ENCODE measurements around the gene CEMIP. TPM values are rescaled to one million over a fixed set of nuclear protein-coding genes. Genes with fewer than 3 reads are reported as not detected.

The CEMIP gene
- total RNA-seq, 2 donors from 2014 or later = 1.6 TPM; not detected in 1

DNA sequence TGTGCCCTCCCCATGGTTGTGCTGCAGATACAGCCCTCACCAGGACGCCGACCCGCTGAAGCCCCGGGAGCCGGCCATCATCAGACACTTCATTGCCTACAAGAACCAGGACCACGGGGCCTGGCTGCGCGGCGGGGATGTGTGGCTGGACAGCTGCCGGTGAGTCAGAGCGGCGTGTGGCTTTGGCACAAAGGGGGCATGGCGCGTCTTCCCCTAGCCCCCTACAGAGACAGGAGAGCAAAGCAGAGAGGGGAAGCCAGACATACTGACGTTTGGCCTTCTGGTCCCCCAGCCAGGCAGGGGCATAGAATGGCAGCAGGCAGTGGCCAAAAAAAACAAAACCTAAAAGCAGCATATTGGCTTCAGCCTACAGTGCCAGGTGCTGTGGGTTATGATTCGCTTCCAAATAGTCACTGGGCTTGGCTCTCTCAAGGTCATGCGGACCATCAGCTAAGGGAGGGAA, 146.5 kb downstream of the CEMIP start:
- DNase-seq = peak in 1 of 4 donors; percentile 15

DNA sequence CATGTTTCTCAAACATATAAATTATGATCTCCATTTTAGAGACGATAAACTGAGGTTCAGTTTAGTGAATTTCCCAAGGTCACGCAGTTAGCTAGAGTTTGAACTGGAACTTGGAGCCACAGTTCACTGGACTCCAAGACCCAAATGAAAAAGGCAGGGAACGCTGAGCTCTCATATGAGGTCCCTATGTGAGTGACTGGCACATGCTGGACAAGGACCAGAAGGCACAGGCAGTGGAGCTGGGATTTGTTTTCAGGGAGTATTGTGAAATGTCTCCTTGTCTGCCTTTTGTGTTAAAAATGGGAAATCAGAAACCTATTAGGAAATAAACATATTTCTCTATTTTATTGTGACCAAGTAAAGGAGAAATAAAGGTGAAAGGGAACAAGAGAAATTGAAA, 147.0 kb downstream of the CEMIP start:
- intact Hi-C loops (cut with DNase I) = no loop called here
- Histone ChIP-seq H3K4me1 (no peaks in the 10 kb centered on the region), H3K27ac (no peak overlapping the region), H3K36me3 (replicated peaks in 1 of 2; ENCODE audit: insufficient read depth in 1 of 2, low read depth in 2 of 2) (no peaks in the 10 kb centered on the region), H3K4me3 (no peak overlapping the region), H3K9me3 (no peaks in the 10 kb centered on the region), H3K27me3 (no peaks in the 10 kb centered on the region)
- DNase-seq (no peak), ATAC-seq (no peak)
- 82 to 93% methylated on average over 3 of the region's 3 CpGs for WGBS, 2 donors
- TF ChIP-seq CTCF (IDR thresholded peaks at IDR 0.05) (no peak), POLR2A (IDR thresholded peaks at IDR 0.05) (no peak)

More for the DNA sequence above, 146.5 kb downstream of the CEMIP start:
- intact Hi-C loops (cut with DNase I) = no loop called here
- no peak for ATAC-seq
- WGBS, 2 donors = 88 to 90% methylated on average over 14 to 17 of the region's 17 CpGs
- Histone ChIP-seq H3K27ac (no peak overlapping the region), H3K4me3 (no peak overlapping the region), H3K4me1 (no peaks in the 10 kb centered on the region), H3K36me3 (replicated peaks in 1 of 2; ENCODE audit: insufficient read depth in 1 of 2, low read depth in 2 of 2) (no peaks in the 10 kb centered on the region), H3K27me3 (no peaks in the 10 kb centered on the region), H3K9me3 (no peaks in the 10 kb centered on the region)
- TF ChIP-seq CTCF (IDR thresholded peaks at IDR 0.05) = no peak
- no peak for TF ChIP-seq POLR2A (IDR thresholded peaks at IDR 0.05)

DNA sequence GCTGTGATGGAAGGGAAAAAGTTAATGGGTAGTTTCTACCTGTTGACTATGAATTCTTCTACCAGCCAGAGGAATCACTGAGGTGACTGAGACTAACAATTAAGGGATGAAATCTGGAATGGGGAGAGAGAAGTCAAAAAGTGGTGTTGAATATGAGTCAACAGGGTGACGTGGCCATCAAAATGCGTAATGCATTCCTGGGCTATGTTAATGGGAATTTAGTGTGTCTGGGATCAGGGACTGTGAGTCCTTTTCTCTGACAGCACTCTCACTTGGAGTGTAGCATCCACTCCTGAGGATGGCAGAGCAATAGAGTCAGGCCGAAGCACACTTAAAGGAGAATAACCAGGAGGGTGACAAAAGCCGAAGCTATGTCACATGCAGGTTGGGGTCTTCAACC, 150.1 kb downstream of the CEMIP start:
- no peaks in the 10 kb centered on the region for H3K36me3 ChIP-seq (replicated peaks in 1 of 2; ENCODE audit: insufficient read depth in 1 of 2, low read depth in 2 of 2)
- no peaks in the 10 kb centered on the region for H3K9me3 ChIP-seq
- H3K27ac ChIP-seq = no peak overlapping the region
- H3K4me1 ChIP-seq = no peaks in the 10 kb centered on the region
- no peak for ATAC-seq
- TF ChIP-seq POLR2A (IDR thresholded peaks at IDR 0.05) (no peak), CTCF (IDR thresholded peaks at IDR 0.05) (no peak)
- no peak for DNase-seq
- intact Hi-C loops (cut with DNase I) = no loop called here
- H3K27me3 ChIP-seq = no peaks in the 10 kb centered on the region
- 92 to 97% methylated on average over 4 of the region's 4 CpGs for WGBS, 2 donors
- H3K4me3 ChIP-seq = no peak overlapping the region

GRCh38 chr15:80929689-80930088, 150.5 kb downstream of the CEMIP start:
- WGBS, 2 donors = 83 to 86% methylated on average over 4 of the region's 4 CpGs
- TF ChIP-seq CTCF (IDR thresholded peaks at IDR 0.05) (no peak), POLR2A (IDR thresholded peaks at IDR 0.05) (no peak)
- no peak for DNase-seq
- intact Hi-C loops (cut with DNase I) = no loop called here
- no peak for ATAC-seq
- Histone ChIP-seq H3K27me3 (no peaks in the 10 kb centered on the region), H3K4me1 (no peaks in the 10 kb centered on the region), H3K27ac (no peak overlapping the region), H3K36me3 (replicated peaks in 1 of 2; ENCODE audit: insufficient read depth in 1 of 2, low read depth in 2 of 2) (no peaks in the 10 kb centered on the region), H3K4me3 (no peak overlapping the region), H3K9me3 (no peaks in the 10 kb centered on the region)

DNA sequence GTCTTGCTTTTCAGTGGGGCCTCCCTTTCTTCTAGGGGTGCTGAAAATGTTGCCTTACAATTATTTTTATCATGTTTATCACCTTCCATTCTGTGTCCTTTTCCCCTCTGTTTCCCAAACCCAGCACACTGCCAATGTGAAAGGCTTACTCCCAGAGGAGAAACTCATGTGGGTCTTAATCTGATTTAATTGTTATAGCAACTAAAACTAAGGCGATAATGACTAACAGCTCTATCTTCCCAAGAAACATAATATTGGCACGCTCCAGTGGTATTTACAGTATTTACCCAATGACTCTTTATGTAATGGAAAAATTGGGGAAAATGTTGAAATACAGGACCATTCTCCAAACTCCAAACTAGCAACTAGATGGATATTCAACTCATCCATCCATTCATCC, 152.0 kb downstream of the CEMIP start:
- Histone ChIP-seq H3K4me3 (no peak overlapping the region), H3K27me3 (no peaks in the 10 kb centered on the region), H3K9me3 (no peaks in the 10 kb centered on the region), H3K4me1 (no peaks in the 10 kb centered on the region), H3K36me3 (replicated peaks in 1 of 2; ENCODE audit: insufficient read depth in 1 of 2, low read depth in 2 of 2) (no peaks in the 10 kb centered on the region), H3K27ac (no peak overlapping the region)
- TF ChIP-seq POLR2A (IDR thresholded peaks at IDR 0.05) (no peak), CTCF (IDR thresholded peaks at IDR 0.05) (no peak)
- intact Hi-C loops (cut with DNase I) = no loop called here
- no peak for ATAC-seq
- 78 to 87% methylated on average over 2 of the region's 2 CpGs for WGBS, 2 donors
- no peak for DNase-seq
